Measurements from ENCODE around the gene SMARCAD1.

Gene SMARCAD1

DNA sequence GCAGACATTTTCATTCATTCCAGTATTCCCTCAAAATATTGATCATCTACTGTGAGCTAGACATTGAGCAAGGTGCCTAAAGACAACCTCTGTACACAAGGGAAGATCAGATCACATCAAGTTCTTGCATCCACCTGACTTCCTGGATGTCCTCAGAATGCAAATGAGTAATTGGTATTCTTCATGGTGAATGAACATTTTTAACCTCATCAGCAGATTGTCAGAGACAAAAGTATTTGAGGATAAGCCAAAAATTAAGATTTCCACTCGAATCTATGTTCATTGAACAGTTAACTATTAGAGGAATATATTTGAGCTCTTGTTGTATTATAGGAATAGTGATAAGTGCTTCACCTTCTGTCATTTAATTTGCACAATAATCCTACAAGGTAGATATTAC lies 1.3 kb downstream of the SMARCAD1 start:
- H3K4me3 ChIP-seq (ENCODE audit: low read depth, low read length), result peak overlapping the region; percentile 89
- TF ChIP-seq, protein P1, sequence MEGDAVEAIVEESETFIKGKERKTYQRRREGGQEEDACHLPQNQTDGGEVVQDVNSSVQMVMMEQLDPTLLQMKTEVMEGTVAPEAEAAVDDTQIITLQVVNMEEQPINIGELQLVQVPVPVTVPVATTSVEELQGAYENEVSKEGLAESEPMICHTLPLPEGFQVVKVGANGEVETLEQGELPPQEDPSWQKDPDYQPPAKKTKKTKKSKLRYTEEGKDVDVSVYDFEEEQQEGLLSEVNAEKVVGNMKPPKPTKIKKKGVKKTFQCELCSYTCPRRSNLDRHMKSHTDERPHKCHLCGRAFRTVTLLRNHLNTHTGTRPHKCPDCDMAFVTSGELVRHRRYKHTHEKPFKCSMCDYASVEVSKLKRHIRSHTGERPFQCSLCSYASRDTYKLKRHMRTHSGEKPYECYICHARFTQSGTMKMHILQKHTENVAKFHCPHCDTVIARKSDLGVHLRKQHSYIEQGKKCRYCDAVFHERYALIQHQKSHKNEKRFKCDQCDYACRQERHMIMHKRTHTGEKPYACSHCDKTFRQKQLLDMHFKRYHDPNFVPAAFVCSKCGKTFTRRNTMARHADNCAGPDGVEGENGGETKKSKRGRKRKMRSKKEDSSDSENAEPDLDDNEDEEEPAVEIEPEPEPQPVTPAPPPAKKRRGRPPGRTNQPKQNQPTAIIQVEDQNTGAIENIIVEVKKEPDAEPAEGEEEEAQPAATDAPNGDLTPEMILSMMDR (IDR thresholded peaks at IDR 0.05; ENCODE audit: control insufficient read depth, extremely low read depth, insufficient read depth), result no peak
- DNase-seq (ENCODE audit: low read depth), result no peak

DNA sequence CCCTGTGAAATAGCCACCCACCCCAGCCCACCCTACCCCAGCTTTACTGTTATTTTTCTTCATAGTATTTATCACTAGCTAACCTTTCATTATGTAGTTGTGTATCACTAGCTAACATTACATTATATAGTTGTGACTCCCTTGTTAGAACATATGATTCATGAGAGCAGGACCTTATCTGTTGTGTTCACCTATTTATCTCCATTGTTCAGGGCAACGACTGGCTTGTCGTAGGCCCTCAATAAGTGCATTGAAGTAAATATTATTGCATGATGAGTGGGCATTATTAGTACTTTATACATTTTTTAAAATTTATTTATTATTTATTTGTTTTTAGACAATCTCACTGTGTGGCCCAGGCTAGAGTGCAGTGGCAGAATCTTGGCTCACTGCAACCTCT lies 4.2 kb downstream of the SMARCAD1 start:
- H3K4me3 ChIP-seq (ENCODE audit: low read depth, low read length), result no peak overlapping the region
- TF ChIP-seq, protein P1 (IDR thresholded peaks at IDR 0.05; ENCODE audit: control insufficient read depth, extremely low read depth, insufficient read depth), result no peak

DNA sequence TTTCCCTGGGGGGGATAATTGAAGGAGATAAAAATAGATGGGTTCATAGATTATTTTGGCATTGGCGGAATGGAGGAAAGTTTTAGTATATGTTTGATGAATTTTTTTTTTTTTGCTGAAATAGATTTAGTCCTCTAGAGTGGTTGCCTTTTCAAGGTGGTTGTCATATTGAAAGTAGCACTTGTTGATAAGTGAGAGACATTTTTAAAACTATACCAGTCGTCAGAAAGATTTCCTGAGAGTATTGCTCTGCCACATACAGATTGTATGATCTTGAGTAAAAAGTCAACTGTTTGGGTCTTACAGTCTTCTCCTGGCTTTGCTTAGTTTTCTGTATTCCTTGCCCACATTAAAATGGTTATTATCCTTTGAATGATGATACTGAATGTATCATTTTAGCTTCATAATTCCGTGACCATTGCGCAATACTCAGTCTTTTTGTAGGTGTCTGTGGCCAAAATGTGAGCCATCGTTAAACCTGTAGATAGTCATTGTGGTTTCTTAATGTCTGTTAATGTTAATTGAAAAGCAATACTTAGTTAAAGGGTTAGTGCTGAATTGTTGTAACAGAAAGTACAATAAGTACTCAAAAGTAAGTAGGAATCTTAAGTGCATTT lies 7.1 kb downstream of the SMARCAD1 start:
- H3K4me3 ChIP-seq (ENCODE audit: low read depth, low read length), result no peak overlapping the region
- no peak for DNase-seq (ENCODE audit: low read depth)
- TF ChIP-seq, protein P1 (IDR thresholded peaks at IDR 0.05; ENCODE audit: control insufficient read depth, extremely low read depth, insufficient read depth), result no peak

More for the DNA sequence above, 4.2 kb downstream of the SMARCAD1 start:
- no peak for DNase-seq (ENCODE audit: low read depth)

DNA sequence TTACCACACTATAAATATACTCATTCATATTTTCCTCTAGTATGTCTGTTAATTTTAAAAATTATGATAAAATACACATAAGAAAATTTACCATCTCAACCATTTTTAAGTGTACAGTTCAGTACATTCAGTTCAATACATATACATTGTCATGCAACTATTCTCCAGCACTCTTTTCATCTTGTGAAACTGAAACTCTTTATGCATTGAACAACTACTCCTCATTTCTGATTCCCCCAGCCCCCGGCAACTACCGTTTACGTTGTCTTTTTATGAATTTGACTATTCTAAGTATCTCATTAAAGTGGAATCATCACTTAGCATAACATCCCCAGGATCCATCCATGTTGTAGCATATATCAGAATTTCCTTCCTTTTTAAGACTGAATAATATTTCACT lies 8.7 kb downstream of the SMARCAD1 start:
- H3K4me3 ChIP-seq (ENCODE audit: low read depth, low read length), result no peak overlapping the region
- TF ChIP-seq, protein P1 (IDR thresholded peaks at IDR 0.05; ENCODE audit: control insufficient read depth, extremely low read depth, insufficient read depth), result no peak
- DNase-seq (ENCODE audit: low read depth), result no peak

DNA sequence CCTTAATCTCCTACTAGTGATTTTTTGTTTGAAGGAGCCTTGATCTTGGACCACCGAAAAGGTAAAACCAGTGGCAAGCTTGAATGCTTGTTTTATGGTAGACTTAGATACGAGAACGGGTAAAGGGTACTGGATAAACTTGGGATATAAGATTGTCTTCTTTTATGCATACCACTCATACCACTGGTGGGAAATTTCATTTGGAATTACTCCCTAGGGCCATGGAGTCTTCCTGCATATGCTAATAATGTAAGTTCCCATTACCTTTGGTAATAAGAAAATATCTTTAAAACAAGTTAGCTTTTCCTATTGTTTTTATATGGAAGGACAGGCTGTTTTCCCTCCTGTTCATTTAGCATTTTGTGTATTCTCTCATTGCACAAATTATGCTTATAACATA lies 11.7 kb downstream of the SMARCAD1 start:
- H3K4me3 ChIP-seq (ENCODE audit: low read depth, low read length), result no peak overlapping the region
- DNase-seq (ENCODE audit: low read depth), result no peak
- TF ChIP-seq, protein P1 (IDR thresholded peaks at IDR 0.05; ENCODE audit: control insufficient read depth, extremely low read depth, insufficient read depth), result no peak

DNA sequence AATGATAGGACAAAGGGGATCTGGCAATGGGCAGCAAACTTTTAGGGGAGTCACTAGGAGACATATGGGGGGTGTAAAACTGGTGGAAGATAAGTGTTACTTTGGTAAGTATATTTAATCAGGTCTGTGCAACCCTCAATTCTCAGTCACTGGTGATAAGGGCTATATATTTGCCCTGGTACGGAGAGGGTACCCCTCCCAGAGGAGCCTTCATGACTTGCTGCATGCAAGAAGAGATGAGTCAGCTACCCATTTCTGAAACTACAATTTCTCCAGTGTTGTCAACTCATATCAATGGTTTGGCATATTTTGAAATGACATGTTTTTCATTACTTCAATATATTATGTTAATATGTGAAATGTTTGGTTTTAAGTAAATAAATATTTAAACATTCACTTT lies 14.3 kb downstream of the SMARCAD1 start:
- DNase-seq (ENCODE audit: low read depth), result no peak
- H3K4me3 ChIP-seq (ENCODE audit: low read depth, low read length), result no peak overlapping the region
- TF ChIP-seq, protein P1 (IDR thresholded peaks at IDR 0.05; ENCODE audit: control insufficient read depth, extremely low read depth, insufficient read depth), result no peak

DNA sequence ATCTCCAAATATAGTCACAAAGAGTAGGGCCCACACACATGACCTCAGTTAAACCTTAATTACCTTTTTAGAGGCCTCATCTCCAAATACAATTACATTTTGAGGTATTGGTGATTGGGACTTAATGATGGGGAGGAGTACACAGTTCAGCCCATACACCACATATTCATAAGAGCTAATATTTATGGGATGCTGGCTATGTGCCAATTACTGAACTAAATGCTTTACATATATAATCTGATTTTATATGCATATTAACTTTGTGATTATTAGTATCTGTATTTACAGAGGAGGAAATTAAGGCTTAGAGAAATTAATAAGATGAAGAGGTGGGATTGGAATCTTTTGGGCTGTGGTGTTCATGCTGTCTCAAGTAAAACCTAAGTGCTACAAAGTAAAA lies 17.8 kb downstream of the SMARCAD1 start:
- DNase-seq (ENCODE audit: low read depth), result no peak
- TF ChIP-seq, protein P1 (IDR thresholded peaks at IDR 0.05; ENCODE audit: control insufficient read depth, extremely low read depth, insufficient read depth), result no peak
- no peak overlapping the region for H3K4me3 ChIP-seq (ENCODE audit: low read depth, low read length)
